HG03097 (cell line): ENCODE data around the gene SBSN.

ENCODE experiments used
- ATAC-seq: cut with Tn5 transposase; IDR thresholded peaks from one replicate; pipeline ENCODE4 v1.9.1; 2021; ENCODE audit not compliant: unreplicated experiment, low FRiP score

SBSN gene

GRCh38 chr19:35528218-35529038 lies at the start of gene SBSN:
Gene SBSN (minus strand): TSS chr19:35528311. CDS start chr19:35528281, 30 bp downstream.
- ATAC-seq: no peak

- ATAC-seq: no peak
Measured at GRCh38 chr19:35571406-35571965, 43.4 kb upstream of the SBSN start.

- no peak for ATAC-seq
Measured at GRCh38 chr19:35569281-35569781, 41.2 kb upstream of the SBSN start.

- ATAC-seq: no peak
Measured at GRCh38 chr19:35566738-35567137, 38.6 kb upstream of the SBSN start.

GRCh38 chr19:35565016-35565856 lies 37.1 kb upstream of the SBSN start:
- no peak for ATAC-seq

- ATAC-seq: no peak
Measured at GRCh38 chr19:35563207-35563829, 35.2 kb upstream of the SBSN start, which contains the start of gene ATP4A. Gene ATP4A (minus strand): TSS chr19:35563658. CDS start chr19:35563629, 29 bp downstream.

GRCh38 chr19:35562776-35563175 lies 34.7 kb upstream of the SBSN start:
- no peak for ATAC-seq

GRCh38 chr19:35562336-35562735 lies 34.2 kb upstream of the SBSN start:
- ATAC-seq: no peak

- ATAC-seq: no peak
Measured at GRCh38 chr19:35561436-35561835, 33.3 kb upstream of the SBSN start.

GRCh38 chr19:35560677-35561076 lies 32.6 kb upstream of the SBSN start:
- ATAC-seq: no peak

GRCh38 chr19:35560271-35560670 lies 32.2 kb upstream of the SBSN start:
- no peak for ATAC-seq

- ATAC-seq: no peak
Measured at GRCh38 chr19:35559781-35560180, 31.7 kb upstream of the SBSN start.

- no peak for ATAC-seq
Measured at GRCh38 chr19:35559281-35559659, 31.2 kb upstream of the SBSN start.

- no peak for ATAC-seq
Measured at GRCh38 chr19:35558400-35559280, 30.5 kb upstream of the SBSN start.

GRCh38 chr19:35557539-35558399 lies 29.7 kb upstream of the SBSN start:
- ATAC-seq: no peak

- ATAC-seq: no peak
Measured at GRCh38 chr19:35556846-35557538, 28.9 kb upstream of the SBSN start.

GRCh38 chr19:35556025-35556590 lies 28.0 kb upstream of the SBSN start:
- ATAC-seq: no peak
